Body of pancreas (tissue), 4 donors: ENCODE measurements around the gene TPO.

Source experiments
- POLR2A ChIP-seq, 3 donors: fragments of 450-650 bp; IDR thresholded peaks; one replicate each; pipeline ENCODE4 v1.6.1; 2016; ENCODE audit warnings: antibody characterized with exemption in 3 of 3, mild to moderate bottlenecking in 2 of 3
- TF ChIP-seq, protein P1 (sequence below), 7 experiments: fragments of 450-650 bp in 4 of 7; fragments of 200-600 bp in 3 of 7; sonication (generic) in 3 of 7; IDR thresholded peaks; one replicate each; pipeline ENCODE4 v1.5.1; 2016 to 2019; ENCODE audit warnings: antibody characterized with exemption in 7 of 7

DNA sequence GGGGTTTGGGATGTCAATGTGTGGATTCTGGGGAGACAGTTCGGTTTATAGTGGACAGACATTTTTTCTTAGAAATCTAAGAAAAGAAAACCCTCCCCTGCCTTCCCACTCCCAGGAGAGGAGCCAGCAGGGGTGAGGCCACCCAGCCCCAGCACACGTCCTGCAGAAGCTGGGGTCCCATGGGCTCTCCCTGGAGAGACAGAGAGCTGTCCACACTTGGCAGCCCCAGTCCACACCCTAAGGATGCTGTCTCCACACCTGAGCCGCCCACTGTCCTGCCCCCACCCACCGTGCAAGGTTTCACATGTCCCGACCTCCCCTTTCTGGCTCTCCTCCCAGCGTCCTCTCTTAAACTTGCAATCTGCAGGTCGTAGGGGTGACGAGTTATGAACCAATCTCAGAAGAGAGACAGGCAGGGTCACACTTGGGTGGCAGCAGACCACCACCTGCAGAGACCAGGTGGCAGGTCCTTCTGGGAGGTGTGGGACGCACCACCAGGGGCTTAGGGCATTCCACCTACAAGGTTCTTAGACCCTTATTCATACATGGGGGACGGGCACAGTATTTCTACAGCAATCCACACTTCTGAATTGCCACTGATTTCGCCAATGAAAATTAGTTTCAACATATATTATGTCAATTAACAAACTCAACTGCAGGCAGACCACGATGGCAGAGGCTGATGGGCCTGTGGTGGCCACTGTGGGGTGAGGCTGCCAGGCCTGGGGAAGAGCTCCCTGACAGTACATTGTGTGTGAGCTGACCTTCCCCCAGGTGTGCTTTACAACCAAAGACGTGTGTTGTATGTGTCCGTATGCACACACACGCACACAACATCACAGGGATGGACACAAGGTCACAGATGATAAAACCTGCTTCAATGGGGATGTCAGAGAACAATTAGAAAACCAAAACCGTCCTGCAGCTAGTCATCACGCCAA is 158.5 kb downstream of the TPO start:
- TF ChIP-seq, protein P1, sequence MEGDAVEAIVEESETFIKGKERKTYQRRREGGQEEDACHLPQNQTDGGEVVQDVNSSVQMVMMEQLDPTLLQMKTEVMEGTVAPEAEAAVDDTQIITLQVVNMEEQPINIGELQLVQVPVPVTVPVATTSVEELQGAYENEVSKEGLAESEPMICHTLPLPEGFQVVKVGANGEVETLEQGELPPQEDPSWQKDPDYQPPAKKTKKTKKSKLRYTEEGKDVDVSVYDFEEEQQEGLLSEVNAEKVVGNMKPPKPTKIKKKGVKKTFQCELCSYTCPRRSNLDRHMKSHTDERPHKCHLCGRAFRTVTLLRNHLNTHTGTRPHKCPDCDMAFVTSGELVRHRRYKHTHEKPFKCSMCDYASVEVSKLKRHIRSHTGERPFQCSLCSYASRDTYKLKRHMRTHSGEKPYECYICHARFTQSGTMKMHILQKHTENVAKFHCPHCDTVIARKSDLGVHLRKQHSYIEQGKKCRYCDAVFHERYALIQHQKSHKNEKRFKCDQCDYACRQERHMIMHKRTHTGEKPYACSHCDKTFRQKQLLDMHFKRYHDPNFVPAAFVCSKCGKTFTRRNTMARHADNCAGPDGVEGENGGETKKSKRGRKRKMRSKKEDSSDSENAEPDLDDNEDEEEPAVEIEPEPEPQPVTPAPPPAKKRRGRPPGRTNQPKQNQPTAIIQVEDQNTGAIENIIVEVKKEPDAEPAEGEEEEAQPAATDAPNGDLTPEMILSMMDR (IDR thresholded peaks at IDR 0.05), result no peak
- no peak for TF ChIP-seq POLR2A (IDR thresholded peaks at IDR 0.05)
